HepG2 (cell line): ENCODE data around the gene PISD. TPM values are rescaled to one million over a fixed set of nuclear protein-coding genes. Genes with fewer than 3 reads are reported as not detected.
A peak's percentile ranks its signal among the peaks of the same experiment; 100 is the strongest.

ENCODE experiments used
- ATRX ChIP-seq: sonication (generic); formaldehyde crosslinking; IDR thresholded peaks from 2 replicates; pipeline ENCODE4 v1.4.0; 2020; ENCODE audit warnings: missing genetic modification reagents, borderline replicate concordance
- BORCS8-MEF2B ChIP-seq: sonication (generic); formaldehyde crosslinking; IDR thresholded peaks from 2 replicates; pipeline ENCODE4 v1.8.0; 2022; ENCODE audit warnings: mild to moderate bottlenecking, missing genetic modification reagents
- ERF ChIP-seq: IDR thresholded peaks from 2 replicates; pipeline ENCODE4 v1.6.1; 2018; ENCODE audit warnings: missing biosample characterization, missing genetic modification reagents
- HES4 ChIP-seq: sonication (generic); formaldehyde crosslinking; IDR thresholded peaks from 2 replicates; pipeline ENCODE4 v1.9.0; 2021; ENCODE audit warnings: mild to moderate bottlenecking, missing genetic modification reagents, borderline replicate concordance
- IRX3 ChIP-seq: sonication (generic); formaldehyde crosslinking; IDR thresholded peaks from 2 replicates; pipeline ENCODE4 v1.8.1; 2023; ENCODE audit warnings: mild to moderate bottlenecking, low read depth, missing genetic modification reagents, borderline replicate concordance
- MED8 ChIP-seq: sonication (generic); formaldehyde crosslinking; IDR thresholded peaks from 2 replicates; pipeline ENCODE4 v1.8.1; 2023; ENCODE audit warnings: mild to moderate bottlenecking, missing genetic modification reagents; ENCODE audit not compliant: insufficient replicate concordance
- PAWR ChIP-seq: sonication (generic); formaldehyde crosslinking; IDR thresholded peaks from 2 replicates; pipeline ENCODE4 v1.4.0; 2020; ENCODE audit warnings: missing genetic modification reagents, mild to moderate bottlenecking, borderline replicate concordance
- SIN3B ChIP-seq: fragments of 150-350 bp; IDR thresholded peaks from 2 replicates; pipeline ENCODE4 v1.6.1; 2014; ENCODE audit warnings: low read length
- STAG1 ChIP-seq: sonication (generic); formaldehyde crosslinking; IDR thresholded peaks from 2 replicates; pipeline ENCODE4 v1.4.0; 2020; ENCODE audit warnings: missing genetic modification reagents
- STAT5B ChIP-seq: sonication (generic); formaldehyde crosslinking; IDR thresholded peaks from 2 replicates; pipeline ENCODE4 v1.4.0; 2020; ENCODE audit warnings: missing genetic modification reagents
- ZFP36L1 ChIP-seq: sonication (generic); formaldehyde crosslinking; IDR thresholded peaks from 2 replicates; pipeline ENCODE4 v1.8.0; 2022; ENCODE audit warnings: mild to moderate bottlenecking, missing genetic modification reagents, moderate library complexity
- ZMYM4 ChIP-seq: sonication (generic); formaldehyde crosslinking; IDR thresholded peaks from 2 replicates; pipeline ENCODE4 v1.8.1; 2023; ENCODE audit warnings: mild to moderate bottlenecking, missing genetic modification reagents
- ZNF205 ChIP-seq: IDR thresholded peaks from 2 replicates; pipeline ENCODE4 v1.6.1; 2018; ENCODE audit warnings: missing biosample characterization, missing genetic modification reagents
- ZNF232 ChIP-seq: sonication (generic); formaldehyde crosslinking; IDR thresholded peaks from 2 replicates; pipeline ENCODE4 v1.4.0; 2020; ENCODE audit warnings: missing genetic modification reagents, borderline replicate concordance
- ZNF30 ChIP-seq: sonication (generic); formaldehyde crosslinking; IDR thresholded peaks from 2 replicates; pipeline ENCODE4 v1.5.0; 2020; ENCODE audit warnings: mild to moderate bottlenecking, missing genetic modification reagents
- ZNF350 ChIP-seq: sonication (generic); formaldehyde crosslinking; IDR thresholded peaks from 2 replicates; pipeline ENCODE4 v1.4.0; 2020; ENCODE audit warnings: mild to moderate bottlenecking, low read depth, missing genetic modification reagents, borderline replicate concordance
- ZNF720 ChIP-seq: sonication (generic); formaldehyde crosslinking; IDR thresholded peaks from 2 replicates; pipeline ENCODE4 v1.4.0; 2020; ENCODE audit warnings: missing genetic modification reagents
- ZNF775 ChIP-seq: sonication (generic); formaldehyde crosslinking; IDR thresholded peaks from 2 replicates; pipeline ENCODE4 v1.4.0; 2020; ENCODE audit warnings: missing genetic modification reagents, mild to moderate bottlenecking, moderate library complexity, borderline replicate concordance
- ZNF792 ChIP-seq: IDR thresholded peaks from 2 replicates; pipeline ENCODE4 v1.6.1; 2016
- ZNF850 ChIP-seq: sonication (generic); formaldehyde crosslinking; conservative IDR thresholded peaks from 2 replicates; pipeline ENCODE4 v1.9.0; 2021; ENCODE audit warnings: mild to moderate bottlenecking, missing genetic modification reagents
- polyA plus RNA-seq, 8 experiments: library from polyadenylated mRNA; depleted of rRNA in 3 of 8; stranded (reverse) in 7 of 8; unstranded in 1 of 8; fragments of >200 nt; fragmentation: Illumina TruSeq in 4 of 8; extraction: Trizol in 4 of 8; gene quantifications; 2 replicates each; pipeline versions ENCODE4 v1.2.1 to v1.2.3, GENCODE V29; 2011 to 2016; ENCODE audit warnings: low read depth in 4 of 8, missing spikeins in 1 of 8, mixed read lengths in 1 of 8; ENCODE audit not compliant: insufficient read depth in 1 of 8
- total RNA-seq, 5 experiments: library from RNA; depleted of rRNA; stranded (reverse); fragments of >200 nt; fragmentation: Illumina TruSeq; extraction: Trizol; gene quantifications; 2 replicates each; pipeline ENCODE4 v1.2.3, GENCODE V29; 2016; ENCODE audit warnings: low read depth in 1 of 5
- TF ChIP-seq, protein P1 (sequence below): sonication (generic); formaldehyde crosslinking; IDR thresholded peaks from 2 replicates; pipeline ENCODE4 v1.5.1; 2020; ENCODE audit warnings: missing genetic modification reagents, mild to moderate bottlenecking, borderline replicate concordance
- TF ChIP-seq, protein P2 (sequence below): sonication (generic); formaldehyde crosslinking; IDR thresholded peaks from 2 replicates; pipeline ENCODE4 v1.4.0; 2020; ENCODE audit warnings: missing genetic modification reagents, borderline replicate concordance
- TF ChIP-seq, protein P3 (sequence below): sonication (generic); formaldehyde crosslinking; conservative IDR thresholded peaks from 2 replicates; pipeline ENCODE4 v1.4.0; 2020; ENCODE audit warnings: missing genetic modification reagents
- TF ChIP-seq, protein P4 (sequence below): sonication (generic); formaldehyde crosslinking; IDR thresholded peaks from 2 replicates; pipeline ENCODE4 v1.5.0; 2020; ENCODE audit warnings: missing genetic modification reagents

The PISD gene
- total and polyA plus RNA-seq, 2 of the 13 experiments (the other 11 are each of a cell fraction or from before 2014, with no cell fraction given) = 30.1 to 47.7 TPM

DNA sequence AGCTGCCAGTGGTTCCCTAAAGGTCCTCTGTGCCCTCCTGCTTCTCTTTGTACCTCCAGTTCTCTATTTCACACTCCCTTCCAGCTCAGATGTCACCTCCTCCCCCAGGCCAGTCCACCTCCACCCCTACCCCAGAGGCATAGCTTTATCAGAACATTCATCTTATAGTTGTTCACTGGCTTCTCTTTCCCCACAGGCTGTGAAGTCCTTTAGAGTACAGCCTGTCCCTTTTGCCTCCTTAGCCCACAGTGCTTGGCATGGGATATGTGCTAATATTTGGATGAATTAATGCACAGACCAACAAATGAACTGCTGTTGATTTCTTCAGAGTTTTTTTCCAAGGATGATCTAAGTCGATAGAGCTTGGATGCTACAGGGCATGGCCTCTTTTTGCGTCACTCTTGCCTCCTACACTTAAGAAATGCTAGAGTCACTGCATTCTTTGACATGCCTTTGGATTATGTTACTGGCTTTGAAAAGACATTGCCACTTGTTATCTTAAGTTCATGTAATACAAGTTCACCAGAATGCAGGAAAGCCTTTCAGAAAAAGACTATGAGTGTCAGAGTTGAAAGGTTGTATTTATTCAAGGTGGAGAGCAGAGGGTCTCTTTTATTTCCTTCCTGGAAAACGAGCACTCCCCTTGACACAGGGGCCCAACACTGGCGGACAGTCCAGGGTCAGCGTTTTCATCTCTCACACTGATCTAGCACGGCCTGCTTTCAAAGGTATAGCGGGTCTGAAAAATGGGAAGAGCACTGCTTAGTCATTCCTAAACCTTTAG lies 75.7 kb downstream of the PISD start (continued):
- TF ChIP-seq, protein P1, sequence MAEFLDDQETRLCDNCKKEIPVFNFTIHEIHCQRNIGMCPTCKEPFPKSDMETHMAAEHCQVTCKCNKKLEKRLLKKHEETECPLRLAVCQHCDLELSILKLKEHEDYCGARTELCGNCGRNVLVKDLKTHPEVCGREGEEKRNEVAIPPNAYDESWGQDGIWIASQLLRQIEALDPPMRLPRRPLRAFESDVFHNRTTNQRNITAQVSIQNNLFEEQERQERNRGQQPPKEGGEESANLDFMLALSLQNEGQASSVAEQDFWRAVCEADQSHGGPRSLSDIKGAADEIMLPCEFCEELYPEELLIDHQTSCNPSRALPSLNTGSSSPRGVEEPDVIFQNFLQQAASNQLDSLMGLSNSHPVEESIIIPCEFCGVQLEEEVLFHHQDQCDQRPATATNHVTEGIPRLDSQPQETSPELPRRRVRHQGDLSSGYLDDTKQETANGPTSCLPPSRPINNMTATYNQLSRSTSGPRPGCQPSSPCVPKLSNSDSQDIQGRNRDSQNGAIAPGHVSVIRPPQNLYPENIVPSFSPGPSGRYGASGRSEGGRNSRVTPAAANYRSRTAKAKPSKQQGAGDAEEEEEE (CRISPR knock-in tag) = no peak
- no peak for TF ChIP-seq ZNF30 (CRISPR knock-in tag)
- no peak for TF ChIP-seq ZMYM4 (CRISPR knock-in tag)
- 0 out of 2 replicates have a peak, but pooled peaks have one; percentile 79 for TF ChIP-seq STAT5B (CRISPR knock-in tag)
- no peak for TF ChIP-seq BORCS8-MEF2B
- 0 out of 2 replicates have a peak, but pooled peaks have one; percentile 51 for TF ChIP-seq ZNF792 (CRISPR knock-in tag)
- TF ChIP-seq ZNF232 (CRISPR knock-in tag) = no peak
- TF ChIP-seq, protein P2, sequence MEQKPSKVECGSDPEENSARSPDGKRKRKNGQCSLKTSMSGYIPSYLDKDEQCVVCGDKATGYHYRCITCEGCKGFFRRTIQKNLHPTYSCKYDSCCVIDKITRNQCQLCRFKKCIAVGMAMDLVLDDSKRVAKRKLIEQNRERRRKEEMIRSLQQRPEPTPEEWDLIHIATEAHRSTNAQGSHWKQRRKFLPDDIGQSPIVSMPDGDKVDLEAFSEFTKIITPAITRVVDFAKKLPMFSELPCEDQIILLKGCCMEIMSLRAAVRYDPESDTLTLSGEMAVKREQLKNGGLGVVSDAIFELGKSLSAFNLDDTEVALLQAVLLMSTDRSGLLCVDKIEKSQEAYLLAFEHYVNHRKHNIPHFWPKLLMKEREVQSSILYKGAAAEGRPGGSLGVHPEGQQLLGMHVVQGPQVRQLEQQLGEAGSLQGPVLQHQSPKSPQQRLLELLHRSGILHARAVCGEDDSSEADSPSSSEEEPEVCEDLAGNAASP (CRISPR knock-in tag) = peak; percentile 74; the same call in 1 of the 2 replicates
- no peak for TF ChIP-seq SIN3B
- TF ChIP-seq ZNF850 (CRISPR knock-in tag) = no peak
- peak; percentile 71; the same call in 1 of the 2 replicates for TF ChIP-seq ZFP36L1 (CRISPR knock-in tag)
- peak; percentile 52; the same call in 1 of the 2 replicates for TF ChIP-seq ZNF350 (CRISPR knock-in tag)
- TF ChIP-seq STAG1 = no peak
- TF ChIP-seq MED8 (CRISPR knock-in tag) = no peak
- no peak for TF ChIP-seq PAWR (CRISPR knock-in tag)
- TF ChIP-seq, protein P3, sequence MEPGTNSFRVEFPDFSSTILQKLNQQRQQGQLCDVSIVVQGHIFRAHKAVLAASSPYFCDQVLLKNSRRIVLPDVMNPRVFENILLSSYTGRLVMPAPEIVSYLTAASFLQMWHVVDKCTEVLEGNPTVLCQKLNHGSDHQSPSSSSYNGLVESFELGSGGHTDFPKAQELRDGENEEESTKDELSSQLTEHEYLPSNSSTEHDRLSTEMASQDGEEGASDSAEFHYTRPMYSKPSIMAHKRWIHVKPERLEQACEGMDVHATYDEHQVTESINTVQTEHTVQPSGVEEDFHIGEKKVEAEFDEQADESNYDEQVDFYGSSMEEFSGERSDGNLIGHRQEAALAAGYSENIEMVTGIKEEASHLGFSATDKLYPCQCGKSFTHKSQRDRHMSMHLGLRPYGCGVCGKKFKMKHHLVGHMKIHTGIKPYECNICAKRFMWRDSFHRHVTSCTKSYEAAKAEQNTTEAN = peak; percentile 80
- TF ChIP-seq ERF (CRISPR knock-in tag) = peak; percentile 80
- TF ChIP-seq ATRX (CRISPR knock-in tag) = no peak
- no peak for TF ChIP-seq ZNF720 (CRISPR knock-in tag)
- no peak for TF ChIP-seq IRX3 (CRISPR knock-in tag)
- no peak for TF ChIP-seq HES4 (CRISPR knock-in tag)
- TF ChIP-seq ZNF775 (CRISPR knock-in tag) = no peak
- TF ChIP-seq, protein P4, sequence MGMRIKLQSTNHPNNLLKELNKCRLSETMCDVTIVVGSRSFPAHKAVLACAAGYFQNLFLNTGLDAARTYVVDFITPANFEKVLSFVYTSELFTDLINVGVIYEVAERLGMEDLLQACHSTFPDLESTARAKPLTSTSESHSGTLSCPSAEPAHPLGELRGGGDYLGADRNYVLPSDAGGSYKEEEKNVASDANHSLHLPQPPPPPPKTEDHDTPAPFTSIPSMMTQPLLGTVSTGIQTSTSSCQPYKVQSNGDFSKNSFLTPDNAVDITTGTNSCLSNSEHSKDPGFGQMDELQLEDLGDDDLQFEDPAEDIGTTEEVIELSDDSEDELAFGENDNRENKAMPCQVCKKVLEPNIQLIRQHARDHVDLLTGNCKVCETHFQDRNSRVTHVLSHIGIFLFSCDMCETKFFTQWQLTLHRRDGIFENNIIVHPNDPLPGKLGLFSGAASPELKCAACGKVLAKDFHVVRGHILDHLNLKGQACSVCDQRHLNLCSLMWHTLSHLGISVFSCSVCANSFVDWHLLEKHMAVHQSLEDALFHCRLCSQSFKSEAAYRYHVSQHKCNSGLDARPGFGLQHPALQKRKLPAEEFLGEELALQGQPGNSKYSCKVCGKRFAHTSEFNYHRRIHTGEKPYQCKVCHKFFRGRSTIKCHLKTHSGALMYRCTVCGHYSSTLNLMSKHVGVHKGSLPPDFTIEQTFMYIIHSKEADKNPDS (CRISPR knock-in tag) = no peak
- peak; percentile 61; the same call in 1 of the 2 replicates for TF ChIP-seq ZNF205 (CRISPR knock-in tag)
